Prostate gland (tissue), 2 donors: ENCODE measurements around the gene CCDC158.

Experiments used
- POLR2A ChIP-seq: fragments of 450-650 bp; IDR thresholded peaks from one replicate; pipeline ENCODE4 v1.6.1; 2016; ENCODE audit warnings: antibody characterized with exemption, mild to moderate bottlenecking
- POLR2AphosphoS5 ChIP-seq: sonication (generic); formaldehyde crosslinking; IDR thresholded peaks from one replicate; pipeline ENCODE4 v1.6.1; 2017; ENCODE audit warnings: antibody characterized with exemption
- TF ChIP-seq, protein P1 (sequence below), 4 experiments: fragments of 200-600 bp in 2 of 4; fragments of 450-650 bp in 2 of 4; sonication (generic) in 2 of 4; IDR thresholded peaks; 1 replicate in 3 of 4; 2 replicates in 1 of 4; pipeline ENCODE4 v1.5.1; 2016 to 2019; ENCODE audit warnings: antibody characterized with exemption in 4 of 4, mild to moderate bottlenecking in 2 of 4, moderate library complexity in 2 of 4

- TF ChIP-seq POLR2A (no peak), POLR2AphosphoS5 (no peak)
- TF ChIP-seq, protein P1, sequence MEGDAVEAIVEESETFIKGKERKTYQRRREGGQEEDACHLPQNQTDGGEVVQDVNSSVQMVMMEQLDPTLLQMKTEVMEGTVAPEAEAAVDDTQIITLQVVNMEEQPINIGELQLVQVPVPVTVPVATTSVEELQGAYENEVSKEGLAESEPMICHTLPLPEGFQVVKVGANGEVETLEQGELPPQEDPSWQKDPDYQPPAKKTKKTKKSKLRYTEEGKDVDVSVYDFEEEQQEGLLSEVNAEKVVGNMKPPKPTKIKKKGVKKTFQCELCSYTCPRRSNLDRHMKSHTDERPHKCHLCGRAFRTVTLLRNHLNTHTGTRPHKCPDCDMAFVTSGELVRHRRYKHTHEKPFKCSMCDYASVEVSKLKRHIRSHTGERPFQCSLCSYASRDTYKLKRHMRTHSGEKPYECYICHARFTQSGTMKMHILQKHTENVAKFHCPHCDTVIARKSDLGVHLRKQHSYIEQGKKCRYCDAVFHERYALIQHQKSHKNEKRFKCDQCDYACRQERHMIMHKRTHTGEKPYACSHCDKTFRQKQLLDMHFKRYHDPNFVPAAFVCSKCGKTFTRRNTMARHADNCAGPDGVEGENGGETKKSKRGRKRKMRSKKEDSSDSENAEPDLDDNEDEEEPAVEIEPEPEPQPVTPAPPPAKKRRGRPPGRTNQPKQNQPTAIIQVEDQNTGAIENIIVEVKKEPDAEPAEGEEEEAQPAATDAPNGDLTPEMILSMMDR (IDR thresholded peaks at IDR 0.05), result no peak
These were observed 144.1 kb downstream of the CCDC158 start for GRCh38 chr4:76276813-76277212.
